ENCODE data around the gene TBC1D32.
"Not testable (repeated sequence)": the region's sequence is repeated elsewhere in the genome, so short reads cannot be mapped to it uniquely, and the experiment has no call there.

Gene TBC1D32

GRCh38 chr6:121048593-121048992 is 285.7 kb downstream of the TBC1D32 start:
- not testable (repeated sequence) for DNase-seq (ENCODE audit: low read depth); H3K4me3 ChIP-seq (ENCODE audit: low read depth, low read length)

DNA sequence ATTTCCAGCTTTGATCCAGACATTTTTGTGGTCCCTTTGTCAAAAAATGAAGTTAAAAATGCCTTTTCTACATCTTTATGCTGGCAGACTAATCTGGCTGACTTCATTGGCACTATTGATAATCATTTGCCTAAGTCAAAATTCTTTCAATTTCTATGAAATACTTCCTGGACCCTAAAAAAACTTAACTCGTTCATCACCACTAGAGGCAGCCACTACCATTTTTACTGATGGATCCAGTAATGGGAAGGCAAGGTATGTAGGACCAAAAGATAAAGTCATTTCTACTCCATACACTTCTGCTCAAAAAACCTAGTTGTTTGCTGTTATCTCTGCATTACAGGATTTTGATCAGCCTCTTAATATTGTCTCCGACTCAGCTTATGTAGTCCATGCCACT is 289.4 kb downstream of the TBC1D32 start:
- DNase-seq (ENCODE audit: low read depth); H3K4me3 ChIP-seq (ENCODE audit: low read depth, low read length): not testable (repeated sequence)

DNA sequence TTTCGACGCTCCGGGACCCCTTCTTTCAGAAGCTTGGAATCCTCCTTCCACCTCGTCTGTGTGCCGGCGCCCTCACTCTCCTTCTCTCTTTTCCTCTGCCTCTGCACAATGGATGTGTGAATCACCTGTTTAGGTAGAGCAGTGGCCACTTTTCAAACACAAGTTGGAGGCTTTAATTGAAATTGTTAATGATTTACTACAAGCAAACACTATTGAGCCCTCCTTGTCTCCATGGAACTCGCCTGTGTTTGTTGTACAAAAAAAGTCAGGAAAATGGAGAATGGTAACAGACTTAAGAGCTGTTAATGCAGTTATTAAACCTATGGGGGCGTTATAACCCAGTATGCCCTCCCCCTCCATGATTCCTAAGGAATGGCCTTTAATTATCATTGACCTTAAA is 290.6 kb downstream of the TBC1D32 start:
- DNase-seq (ENCODE audit: low read depth); H3K4me3 ChIP-seq (ENCODE audit: low read depth, low read length): not testable (repeated sequence)

GRCh38 chr6:121043211-121043610 is 291.1 kb downstream of the TBC1D32 start:
- DNase-seq (ENCODE audit: low read depth); H3K4me3 ChIP-seq (ENCODE audit: low read depth, low read length): not testable (repeated sequence)

DNA sequence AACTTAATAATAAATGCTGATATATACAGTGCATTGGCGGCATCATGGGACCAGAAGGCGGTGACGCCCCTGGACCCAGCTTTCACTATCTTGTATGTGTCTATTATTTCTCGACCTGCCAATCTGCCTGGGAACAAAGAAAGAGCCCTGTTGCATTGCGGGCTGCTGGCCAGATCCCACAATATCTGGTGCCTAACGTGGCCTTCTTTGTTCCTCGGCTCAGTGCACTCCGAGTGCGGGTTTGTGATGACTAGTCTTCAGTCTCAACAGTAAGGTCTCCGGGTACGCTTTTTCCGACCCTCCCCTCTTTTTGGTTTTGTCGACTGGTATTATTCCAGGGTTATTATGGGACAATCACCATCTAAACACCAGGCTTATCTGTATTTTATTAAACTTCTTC is 291.5 kb downstream of the TBC1D32 start:
- DNase-seq (ENCODE audit: low read depth): no peak
- H3K4me3 ChIP-seq (ENCODE audit: low read depth, low read length): no peak overlapping the region

- DNase-seq (ENCODE audit: low read depth): no peak
- H3K4me3 ChIP-seq (ENCODE audit: low read depth, low read length): no peak overlapping the region
Observed at GRCh38 chr6:121040831-121041230, 293.4 kb downstream of the TBC1D32 start.

GRCh38 chr6:121033091-121033490 is 301.2 kb downstream of the TBC1D32 start:
- DNase-seq (ENCODE audit: low read depth): no peak
- no peak overlapping the region for H3K4me3 ChIP-seq (ENCODE audit: low read depth, low read length)

- no peak for DNase-seq (ENCODE audit: low read depth)
- H3K4me3 ChIP-seq (ENCODE audit: low read depth, low read length): no peak overlapping the region
Observed at GRCh38 chr6:121032268-121033006, 301.8 kb downstream of the TBC1D32 start.

Data from skeletal muscle cell (primary cell).